ENCODE results near the gene KIRREL3. TPM values are rescaled to one million over a fixed set of nuclear protein-coding genes. Genes with fewer than 3 reads are reported as not detected.

The KIRREL3 gene
- total RNA-seq, 5 donors from 2014 or later (not counting 1 experiment from before 2014, with no cell fraction given): not detected

DNA sequence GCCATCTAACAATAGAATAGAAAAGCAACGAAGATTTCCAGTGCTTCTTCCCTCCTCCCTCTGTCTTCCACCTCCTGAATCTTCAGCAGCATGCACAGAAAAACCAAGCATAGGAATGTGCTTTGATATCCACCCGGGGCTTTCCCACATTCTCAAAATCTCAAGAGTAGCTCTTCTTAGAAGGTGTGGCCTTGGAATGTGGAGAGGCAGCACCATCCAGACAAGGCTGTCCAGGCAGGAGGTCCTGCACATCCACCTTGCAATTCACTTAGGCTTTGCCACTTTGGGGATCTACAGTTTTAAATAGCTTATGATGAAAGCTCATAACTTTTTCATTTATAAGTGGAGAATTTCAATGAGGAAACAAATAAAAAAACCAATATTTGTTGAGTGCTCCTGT lies 72.9 kb downstream of the KIRREL3 start:
- DNase-seq (no peak), ATAC-seq (replicated peaks in 1 of 4) (no peak)
- H3K9me3 ChIP-seq: no peaks in the 10 kb centered on the region
- peaks cover 0 to 16% of the 10 kb centered on the region in 2 experiments for H3K27me3 ChIP-seq (replicated peaks in 1 of 2; ENCODE audit: control insufficient read depth in 2 of 2, extremely low read depth in 1 of 2, insufficient read depth in 2 of 2, low read length in 1 of 2)
- Mint-ChIP-seq H3K36me3 (no peaks in the 10 kb centered on the region), H3K27ac (no peak overlapping the region), H3K4me1 (no peaks in the 10 kb centered on the region), H3K27me3 (peaks cover 10 to 16% of the 10 kb centered on the region in 2 donors), H3K4me3 (no peak overlapping the region), H3K9me3 (no peaks in the 10 kb centered on the region)
- ChIA-PET POLR2A (no interaction called here), CTCF (no interaction called here)
- H3K27ac ChIP-seq (ENCODE audit: low read length): no peak overlapping the region
- no peaks in the 10 kb centered on the region for H3K36me3 ChIP-seq (ENCODE audit: control insufficient read depth in 2 of 2, extremely low read depth in 1 of 2, insufficient read depth in 1 of 2, low read length in 1 of 2)
- WGBS (ENCODE audit: insufficient coverage): no CpG with 5 or more reads among the region's 2 CpGs
- H3K4me3 ChIP-seq (ENCODE audit: control insufficient read depth in 1 of 2, extremely low read depth in 1 of 2, low read length in 1 of 2): no peak overlapping the region
- no peaks in the 10 kb centered on the region for H3K4me1 ChIP-seq (ENCODE audit: control insufficient read depth in 1 of 2, extremely low read depth in 1 of 2, insufficient read depth in 2 of 2, low read length in 2 of 2)

DNA sequence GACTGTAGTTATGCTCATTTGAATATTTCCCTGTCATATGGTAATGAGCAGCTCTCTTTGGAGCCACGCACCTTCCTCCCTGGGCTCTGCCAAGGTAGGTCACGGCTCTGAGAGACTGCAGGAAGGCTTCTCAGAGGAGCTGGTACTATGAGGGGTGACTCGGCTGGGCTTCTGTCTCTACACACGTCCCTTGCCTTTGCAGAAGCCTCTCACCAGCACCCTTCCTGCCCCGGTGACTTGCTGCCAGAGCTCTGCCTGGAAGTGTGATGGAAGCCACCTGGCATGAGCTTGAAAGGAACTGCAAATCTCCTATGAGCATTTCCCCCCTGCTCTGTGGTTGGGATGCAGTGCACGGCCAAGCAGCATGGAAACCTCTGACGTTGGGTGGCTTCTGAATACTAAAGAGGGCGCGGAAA lies 74.2 kb downstream of the KIRREL3 start:
- WGBS (ENCODE audit: insufficient coverage): 80% methylated on average over 5 of the region's 9 CpGs
- Mint-ChIP-seq H3K9me3 (no peaks in the 10 kb centered on the region), H3K4me1 (no peaks in the 10 kb centered on the region), H3K27me3 (peaks cover 10 to 16% of the 10 kb centered on the region in 2 donors), H3K36me3 (no peaks in the 10 kb centered on the region), H3K27ac (no peak overlapping the region), H3K4me3 (no peak overlapping the region)
- Histone ChIP-seq H3K4me1 (ENCODE audit: control insufficient read depth in 1 of 2, extremely low read depth in 1 of 2, insufficient read depth in 2 of 2, low read length in 2 of 2) (no peaks in the 10 kb centered on the region), H3K4me3 (ENCODE audit: control insufficient read depth in 1 of 2, extremely low read depth in 1 of 2, low read length in 1 of 2) (no peak overlapping the region), H3K27me3 (replicated peaks in 1 of 2; ENCODE audit: control insufficient read depth in 2 of 2, extremely low read depth in 1 of 2, insufficient read depth in 2 of 2, low read length in 1 of 2) (peaks cover 0 to 16% of the 10 kb centered on the region in 2 experiments), H3K27ac (ENCODE audit: low read length) (no peak overlapping the region), H3K9me3 (no peaks in the 10 kb centered on the region), H3K36me3 (ENCODE audit: control insufficient read depth in 2 of 2, extremely low read depth in 1 of 2, insufficient read depth in 1 of 2, low read length in 1 of 2) (no peaks in the 10 kb centered on the region)
- ChIA-PET CTCF (interaction anchor here in 1 of 2 donors (0.7 kb wide), 1 partner anchor 11 kb away, joined by 3 read pairs; no protein-coding TSS in a partner anchor), POLR2A (no interaction called here)
- DNase-seq: no peak
- no peak for ATAC-seq (replicated peaks in 1 of 4)

DNA sequence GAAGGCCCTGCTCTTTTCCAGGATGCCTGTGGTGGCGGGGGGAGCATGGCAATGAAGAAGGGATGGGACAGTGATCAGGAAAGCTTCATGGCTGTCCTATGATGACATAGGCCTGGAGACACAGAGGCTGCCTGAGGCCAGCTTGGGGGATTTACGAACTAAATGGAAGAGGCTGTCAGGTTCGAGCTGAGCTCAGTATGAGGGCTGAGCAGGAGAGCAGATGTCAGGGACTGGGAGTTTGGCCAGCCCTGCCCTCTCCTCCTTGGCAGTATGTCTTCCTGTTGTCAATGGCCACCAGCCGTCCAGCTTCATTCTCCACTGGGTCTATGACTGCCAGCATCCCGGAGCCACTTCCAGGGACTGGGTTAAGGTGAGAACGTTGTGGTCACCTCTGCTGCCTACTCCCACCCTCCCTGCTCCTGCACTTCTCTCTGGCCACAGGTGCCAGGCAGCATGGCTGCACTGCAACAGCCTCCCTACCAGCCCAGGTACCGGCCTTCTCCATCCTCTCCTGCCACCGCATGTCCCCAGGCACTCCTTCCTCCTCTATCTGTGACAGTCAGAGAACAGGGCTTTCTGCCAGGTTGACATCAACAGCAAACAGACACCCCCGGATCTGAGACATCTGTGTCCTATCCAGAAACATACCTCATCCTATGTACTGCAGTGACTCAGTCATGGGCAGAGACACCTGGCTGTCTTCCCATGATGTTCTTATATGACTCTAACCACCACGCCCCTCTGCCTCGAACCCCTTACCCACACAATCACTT lies 75.1 kb downstream of the KIRREL3 start:
- H3K9me3 ChIP-seq: no peaks in the 10 kb centered on the region
- H3K27ac ChIP-seq (ENCODE audit: low read length): no peak overlapping the region
- DNase-seq: no peak
- Mint-ChIP-seq H3K27ac (no peak overlapping the region), H3K36me3 (no peaks in the 10 kb centered on the region), H3K4me3 (no peak overlapping the region), H3K4me1 (no peaks in the 10 kb centered on the region), H3K9me3 (no peaks in the 10 kb centered on the region), H3K27me3 (peaks cover 10 to 16% of the 10 kb centered on the region in 2 donors)
- no peak overlapping the region for H3K4me3 ChIP-seq (ENCODE audit: control insufficient read depth in 1 of 2, extremely low read depth in 1 of 2, low read length in 1 of 2)
- 76% methylated on average over 9 of the region's 11 CpGs for WGBS (ENCODE audit: insufficient coverage)
- ChIA-PET POLR2A (no interaction called here), CTCF (no interaction called here)
- no peak for ATAC-seq (replicated peaks in 1 of 4)
- no peaks in the 10 kb centered on the region for H3K36me3 ChIP-seq (ENCODE audit: control insufficient read depth in 2 of 2, extremely low read depth in 1 of 2, insufficient read depth in 1 of 2, low read length in 1 of 2)
- no peaks in the 10 kb centered on the region for H3K4me1 ChIP-seq (ENCODE audit: control insufficient read depth in 1 of 2, extremely low read depth in 1 of 2, insufficient read depth in 2 of 2, low read length in 2 of 2)
- H3K27me3 ChIP-seq (replicated peaks in 1 of 2; ENCODE audit: control insufficient read depth in 2 of 2, extremely low read depth in 1 of 2, insufficient read depth in 2 of 2, low read length in 1 of 2): peaks cover 0 to 14% of the 10 kb centered on the region in 2 experiments

- DNase-seq (no peak), ATAC-seq (replicated peaks in 1 of 4) (no peak)
- no CpG with 5 or more reads among the region's 5 CpGs for WGBS (ENCODE audit: insufficient coverage)
- Histone ChIP-seq H3K36me3 (ENCODE audit: control insufficient read depth in 2 of 2, extremely low read depth in 1 of 2, insufficient read depth in 1 of 2, low read length in 1 of 2) (no peaks in the 10 kb centered on the region), H3K27ac (ENCODE audit: low read length) (no peak overlapping the region), H3K9me3 (no peaks in the 10 kb centered on the region), H3K4me3 (ENCODE audit: control insufficient read depth in 1 of 2, extremely low read depth in 1 of 2, low read length in 1 of 2) (no peak overlapping the region), H3K4me1 (ENCODE audit: control insufficient read depth in 1 of 2, extremely low read depth in 1 of 2, insufficient read depth in 2 of 2, low read length in 2 of 2) (no peaks in the 10 kb centered on the region), H3K27me3 (replicated peaks in 1 of 2; ENCODE audit: control insufficient read depth in 2 of 2, extremely low read depth in 1 of 2, insufficient read depth in 2 of 2, low read length in 1 of 2) (peaks cover 0 to 11% of the 10 kb centered on the region in 2 experiments)
- POLR2A ChIA-PET: interaction anchor here in 1 of 2 donors (0.6 kb wide), 1 partner anchor 16 kb away, joined by 3 read pairs; no protein-coding TSS in a partner anchor
- CTCF ChIA-PET: interaction anchor here in 1 of 2 donors (0.5 kb wide), 1 partner anchor 51 kb away, joined by 5 read pairs; no protein-coding TSS in a partner anchor
- no peak overlapping the region for H3K27ac Mint-ChIP-seq
- no peaks in the 10 kb centered on the region for H3K9me3 Mint-ChIP-seq
- no peaks in the 10 kb centered on the region for H3K36me3 Mint-ChIP-seq
- no peak overlapping the region for H3K4me3 Mint-ChIP-seq
- H3K27me3 Mint-ChIP-seq: peaks cover 10 to 16% of the 10 kb centered on the region in 2 donors
- no peaks in the 10 kb centered on the region for H3K4me1 Mint-ChIP-seq
These were observed 76.1 kb downstream of the KIRREL3 start for GRCh38 chr11:126924376-126925040.

- H3K4me3 Mint-ChIP-seq: no peak overlapping the region
These were observed 79.7 kb downstream of the KIRREL3 start for GRCh38 chr11:126920833-126921232.

DNA sequence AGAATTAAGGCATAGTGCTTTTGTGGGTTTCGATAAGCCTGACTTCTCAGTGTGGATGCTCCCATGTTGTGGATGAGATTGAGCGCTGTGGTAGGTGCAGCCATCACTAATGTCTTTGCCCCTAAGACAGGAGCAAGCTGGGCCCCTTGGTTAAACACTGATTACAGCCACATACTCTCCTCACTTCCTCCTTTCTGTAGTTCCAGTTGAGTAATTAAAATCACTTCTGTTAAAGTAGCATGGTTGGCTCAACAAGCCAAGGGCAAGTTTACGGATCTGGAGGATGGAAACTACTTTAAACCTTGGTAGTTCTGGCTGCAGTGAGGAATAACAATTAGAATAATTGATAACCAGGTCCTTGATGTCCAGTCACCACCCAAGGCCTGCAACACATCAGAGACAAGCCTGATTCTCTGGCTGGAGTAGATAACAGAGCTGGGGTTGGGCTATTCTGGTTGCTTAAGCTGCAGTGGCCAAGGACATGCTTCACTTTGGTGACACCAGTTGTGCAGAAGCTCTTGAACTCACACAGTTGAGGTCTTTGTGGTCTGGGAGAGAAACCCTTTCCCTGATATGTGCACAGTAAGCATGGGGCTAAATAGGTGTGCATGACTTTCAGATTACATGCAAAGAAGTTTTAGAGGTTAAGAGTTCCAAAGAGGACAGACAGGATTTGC lies 81.3 kb downstream of the KIRREL3 start:
- ATAC-seq (replicated peaks in 1 of 4) (no peak), DNase-seq (no peak)
- CTCF ChIA-PET: no interaction called here
- H3K4me1 ChIP-seq (ENCODE audit: control insufficient read depth in 1 of 2, extremely low read depth in 1 of 2, insufficient read depth in 2 of 2, low read length in 2 of 2): no peaks in the 10 kb centered on the region
- H3K9me3 ChIP-seq: no peaks in the 10 kb centered on the region
- H3K27ac Mint-ChIP-seq: no peak overlapping the region
- no peaks in the 10 kb centered on the region for H3K27me3 ChIP-seq (replicated peaks in 1 of 2; ENCODE audit: control insufficient read depth in 2 of 2, extremely low read depth in 1 of 2, insufficient read depth in 2 of 2, low read length in 1 of 2)
- no peaks in the 10 kb centered on the region for H3K36me3 Mint-ChIP-seq
- H3K36me3 ChIP-seq (ENCODE audit: control insufficient read depth in 2 of 2, extremely low read depth in 1 of 2, insufficient read depth in 1 of 2, low read length in 1 of 2): no peaks in the 10 kb centered on the region
- no peaks in the 10 kb centered on the region for H3K27me3 Mint-ChIP-seq
- H3K9me3 Mint-ChIP-seq: no peaks in the 10 kb centered on the region
- H3K4me3 Mint-ChIP-seq: no peak overlapping the region
- no peak overlapping the region for H3K4me3 ChIP-seq (ENCODE audit: control insufficient read depth in 1 of 2, extremely low read depth in 1 of 2, low read length in 1 of 2)
- H3K27ac ChIP-seq (ENCODE audit: low read length): no peak overlapping the region
- H3K4me1 Mint-ChIP-seq: no peaks in the 10 kb centered on the region
- no CpG with 5 or more reads among the region's 3 CpGs for WGBS (ENCODE audit: insufficient coverage)
- POLR2A ChIA-PET: no interaction called here

More at GRCh38 chr11:126920833-126921232, 79.7 kb downstream of the KIRREL3 start:
- H3K9me3 Mint-ChIP-seq: no peaks in the 10 kb centered on the region
- Histone ChIP-seq H3K4me3 (ENCODE audit: control insufficient read depth in 1 of 2, extremely low read depth in 1 of 2, low read length in 1 of 2) (no peak overlapping the region), H3K9me3 (no peaks in the 10 kb centered on the region), H3K36me3 (ENCODE audit: control insufficient read depth in 2 of 2, extremely low read depth in 1 of 2, insufficient read depth in 1 of 2, low read length in 1 of 2) (no peaks in the 10 kb centered on the region), H3K27ac (ENCODE audit: low read length) (no peak overlapping the region), H3K27me3 (replicated peaks in 1 of 2; ENCODE audit: control insufficient read depth in 2 of 2, extremely low read depth in 1 of 2, insufficient read depth in 2 of 2, low read length in 1 of 2) (peaks cover 0 to 8% of the 10 kb centered on the region in 2 experiments), H3K4me1 (ENCODE audit: control insufficient read depth in 1 of 2, extremely low read depth in 1 of 2, insufficient read depth in 2 of 2, low read length in 2 of 2) (no peaks in the 10 kb centered on the region)
- CTCF ChIA-PET: no interaction called here
- no peak overlapping the region for H3K27ac Mint-ChIP-seq
- 100% methylated on average over 3 of the region's 4 CpGs for WGBS (ENCODE audit: insufficient coverage)
- peaks cover 3% of the 10 kb centered on the region in 2 donors for H3K27me3 Mint-ChIP-seq
- ATAC-seq (replicated peaks in 1 of 4) (no peak), DNase-seq (no peak)
- no peaks in the 10 kb centered on the region for H3K36me3 Mint-ChIP-seq
- POLR2A ChIA-PET: no interaction called here
- H3K4me1 Mint-ChIP-seq: no peaks in the 10 kb centered on the region
